CD4-positive, alpha-beta T cell treated with Interleukin-6 at 100 ng/mL for 8 hours (primary cell): ENCODE measurements around the gene TIGD4.
"Not testable (repeated sequence)": the region's sequence is repeated elsewhere in the genome, so short reads cannot be mapped to it uniquely, and the experiment has no call there.

Source experiments
- DNase-seq: peaks from one replicate; pipeline ENCODE4 v3.0.0-alpha.2; 2020; ENCODE audit warnings: mixed read lengths, low spot score

TIGD4 gene

GRCh38 chr4:152780267-152780778 is 793 bp upstream of the TIGD4 start:
- no peak for DNase-seq

- peak; percentile 5 for DNase-seq
Measured at GRCh38 chr4:152778656-152779512, 646 bp downstream of the TIGD4 start.

GRCh38 chr4:152777488-152777887 is 2.0 kb downstream of the TIGD4 start:
- no peak for DNase-seq

- no peak for DNase-seq
Measured at GRCh38 chr4:152776352-152776751, 3.2 kb downstream of the TIGD4 start.

- no peak for DNase-seq
Measured at GRCh38 chr4:152773953-152774352, 5.6 kb downstream of the TIGD4 start.

- no peak for DNase-seq
Measured at GRCh38 chr4:152773339-152773738, 6.2 kb downstream of the TIGD4 start.

- DNase-seq = no peak
Measured at GRCh38 chr4:152771741-152772533, 7.6 kb downstream of the TIGD4 start.

GRCh38 chr4:152765069-152765737 is 14.3 kb downstream of the TIGD4 start:
- DNase-seq = not testable (repeated sequence)

GRCh38 chr4:152763796-152764195 is 15.7 kb downstream of the TIGD4 start:
- no peak for DNase-seq

GRCh38 chr4:152748619-152749018 is 30.9 kb downstream of the TIGD4 start:
- no peak for DNase-seq

- DNase-seq = no peak
Measured at GRCh38 chr4:152747444-152747843, 32.1 kb downstream of the TIGD4 start.

GRCh38 chr4:152738827-152739226 is 40.7 kb downstream of the TIGD4 start:
- DNase-seq = no peak

- DNase-seq = no peak
Measured at GRCh38 chr4:152735906-152736305, 43.6 kb downstream of the TIGD4 start.

GRCh38 chr4:152735396-152735859 is 44.1 kb downstream of the TIGD4 start:
- DNase-seq = no peak

- no peak for DNase-seq
Measured at GRCh38 chr4:152734699-152735050, 44.9 kb downstream of the TIGD4 start.

GRCh38 chr4:152734015-152734698 is 45.4 kb downstream of the TIGD4 start:
- no peak for DNase-seq

- DNase-seq = no peak
Measured at GRCh38 chr4:152731997-152732396, 47.5 kb downstream of the TIGD4 start.

- DNase-seq = no peak
Measured at GRCh38 chr4:152729466-152729865, 50.1 kb downstream of the TIGD4 start.

- no peak for DNase-seq
Measured at GRCh38 chr4:152728343-152728742, 51.2 kb downstream of the TIGD4 start.

- no peak for DNase-seq
Measured at GRCh38 chr4:152727784-152728183, 51.7 kb downstream of the TIGD4 start.

- no peak for DNase-seq
Measured at GRCh38 chr4:152724494-152724893, 55.0 kb downstream of the TIGD4 start.

GRCh38 chr4:152723236-152723635 is 56.3 kb downstream of the TIGD4 start:
- no peak for DNase-seq
